Inflammatory macrophage (primary cell): ENCODE results near the gene SORT1.
A peak's percentile ranks its signal among the peaks of the same experiment; 100 is the strongest.
"Not testable (repeated sequence)": the region's sequence is repeated elsewhere in the genome, so short reads cannot be mapped to it uniquely, and the experiment has no call there.

ENCODE experiments used
- DNase-seq, 2 donors: peaks; one replicate each; pipeline ENCODE4 v3.0.0-alpha.2; 2020 to 2022

Gene SORT1

GRCh38 chr1:109338608-109339007, 59.1 kb downstream of the SORT1 start:
- no peak for DNase-seq

DNA sequence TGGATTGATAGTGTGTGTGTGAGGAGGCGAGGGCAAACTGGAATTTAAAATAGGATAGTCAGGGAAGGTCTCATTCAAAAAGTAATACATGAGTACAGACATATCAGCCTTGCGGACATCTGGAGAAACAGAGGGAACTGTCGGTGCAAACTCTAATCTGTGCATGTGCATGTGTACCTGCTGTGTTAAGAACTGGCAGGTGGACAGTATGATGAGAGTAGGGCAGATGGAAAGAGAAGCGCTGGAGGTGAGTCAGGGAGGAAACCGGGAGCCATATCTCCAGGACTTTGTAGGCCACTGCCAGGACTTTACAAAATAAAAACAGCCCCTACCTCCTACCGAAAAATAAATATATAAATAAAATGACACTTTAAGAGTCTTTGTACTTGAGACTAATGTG, 59.6 kb downstream of the SORT1 start:
- DNase-seq: no peak

DNA sequence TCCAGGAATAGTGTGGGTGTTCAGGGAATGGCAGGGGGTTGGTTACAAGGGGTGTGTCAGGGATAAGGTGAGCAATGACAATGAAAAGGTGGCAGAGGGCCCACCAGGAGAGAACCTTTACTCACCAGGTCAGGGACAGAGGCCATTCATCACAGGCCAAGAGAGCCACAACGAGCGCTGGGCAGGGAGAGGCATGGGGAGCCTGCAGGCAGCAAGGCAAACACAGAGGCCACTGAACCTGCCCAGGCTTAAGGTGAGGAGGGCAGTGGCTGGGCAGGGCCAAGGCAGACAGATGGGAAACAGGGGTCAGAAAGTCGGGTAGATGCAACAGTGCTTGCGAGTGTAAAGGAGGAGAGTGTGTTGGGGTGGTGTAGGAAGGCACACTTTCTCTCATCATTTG, 62.6 kb downstream of the SORT1 start:
- no peak for DNase-seq

DNA sequence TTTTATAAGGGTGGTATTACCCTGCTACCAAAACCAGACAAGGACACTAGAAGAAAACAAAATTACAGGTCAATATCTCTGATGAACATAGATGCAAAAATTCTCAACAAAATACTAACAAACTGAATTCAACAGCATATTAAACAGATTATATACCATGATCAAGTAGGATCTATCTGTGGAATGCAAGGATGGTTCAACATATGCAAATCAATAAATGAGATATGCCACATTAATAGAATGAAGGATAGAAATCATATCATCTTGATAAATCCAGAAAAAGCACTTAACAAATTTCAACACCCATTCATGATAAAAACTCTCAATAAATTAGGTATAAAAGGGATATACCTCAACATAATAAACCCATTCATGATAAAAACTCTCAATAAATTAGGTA, 66.6 kb downstream of the SORT1 start:
- no peak for DNase-seq

DNA sequence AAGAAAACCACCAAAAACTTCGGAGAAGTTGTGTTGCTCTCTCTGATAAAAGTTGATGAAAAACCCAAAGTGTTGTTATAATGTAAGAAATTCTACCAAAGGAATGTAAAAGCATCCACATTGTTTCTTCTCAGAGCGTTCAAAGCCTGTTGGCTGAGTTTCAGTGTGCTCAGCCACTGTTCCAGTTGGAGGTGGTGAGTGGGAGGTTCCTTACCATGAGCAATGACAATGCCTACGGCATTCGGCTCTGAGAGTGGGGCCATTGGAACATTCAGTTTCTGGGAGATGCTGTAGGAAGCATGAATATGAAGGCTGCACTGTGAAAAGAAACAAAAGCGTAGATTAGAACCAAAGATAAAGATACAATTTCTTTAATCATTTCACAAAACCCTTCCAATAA, 70.4 kb downstream of the SORT1 start:
- no peak for DNase-seq

GRCh38 chr1:109322974-109323373, 74.7 kb downstream of the SORT1 start:
- no peak for DNase-seq

DNA sequence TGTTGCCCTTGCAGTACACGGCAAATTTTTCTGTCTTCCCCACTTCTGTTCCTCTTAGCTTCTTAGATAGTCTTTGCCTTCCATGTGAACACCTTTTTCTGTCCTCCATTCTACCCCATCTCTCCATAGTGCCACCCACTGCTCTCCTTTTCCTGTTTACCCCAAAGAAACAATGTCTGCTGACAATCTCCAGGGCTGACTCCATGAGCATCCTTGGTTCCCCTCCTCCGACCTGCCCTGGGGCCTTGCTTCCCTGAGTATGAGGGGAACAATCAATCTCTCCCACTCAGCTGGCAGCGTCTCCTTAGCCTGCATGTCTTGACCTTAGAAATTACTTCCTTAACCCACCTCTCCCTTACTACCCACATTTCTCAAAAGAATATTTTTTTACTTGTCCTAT, 78.6 kb downstream of the SORT1 start:
- no peak for DNase-seq

- no peak for DNase-seq
These were observed 81.2 kb downstream of the SORT1 start for GRCh38 chr1:109316506-109316905.

DNA sequence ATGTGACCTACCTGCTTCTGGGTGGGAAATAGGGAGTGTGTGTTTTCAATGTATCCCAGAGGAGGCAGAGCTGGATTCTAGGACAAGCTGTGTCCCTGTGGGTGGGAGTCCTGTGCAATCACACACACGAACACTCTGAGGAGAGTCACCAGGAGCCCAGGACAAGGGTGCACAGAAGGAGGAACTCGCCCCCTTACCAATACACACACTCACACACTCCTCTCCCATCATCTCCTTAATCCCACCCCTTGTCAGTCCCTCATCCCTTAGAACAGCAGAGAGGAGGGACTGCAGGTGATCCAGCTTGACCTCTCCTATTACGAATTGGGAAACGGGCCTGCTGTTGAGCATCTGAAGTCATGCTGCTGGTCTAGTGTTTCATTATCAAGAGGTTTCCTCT, 82.4 kb downstream of the SORT1 start:
- DNase-seq: no peak

DNA sequence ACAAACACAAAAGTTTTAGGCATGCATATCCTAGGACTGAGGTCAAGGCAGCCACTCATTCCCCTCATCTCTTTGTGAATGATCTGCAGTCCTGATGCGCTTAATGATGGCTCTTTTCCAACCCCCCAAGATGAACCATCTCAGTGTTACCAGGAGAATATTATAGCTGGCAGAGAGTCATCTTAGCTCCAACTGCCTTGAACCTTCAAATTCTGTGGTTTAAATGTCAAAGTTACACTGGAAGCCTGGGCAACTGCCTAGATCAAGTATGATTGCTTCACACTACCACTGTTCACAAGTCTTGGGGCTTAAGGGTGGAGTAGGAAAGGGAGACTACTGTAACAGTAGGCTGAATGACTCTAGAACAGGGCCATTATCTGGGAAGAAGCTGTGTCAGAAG, 82.9 kb downstream of the SORT1 start:
- no peak for DNase-seq

GRCh38 chr1:109312978-109313775, 84.5 kb downstream of the SORT1 start:
- peak; percentile 17 to 41 for DNase-seq

DNA sequence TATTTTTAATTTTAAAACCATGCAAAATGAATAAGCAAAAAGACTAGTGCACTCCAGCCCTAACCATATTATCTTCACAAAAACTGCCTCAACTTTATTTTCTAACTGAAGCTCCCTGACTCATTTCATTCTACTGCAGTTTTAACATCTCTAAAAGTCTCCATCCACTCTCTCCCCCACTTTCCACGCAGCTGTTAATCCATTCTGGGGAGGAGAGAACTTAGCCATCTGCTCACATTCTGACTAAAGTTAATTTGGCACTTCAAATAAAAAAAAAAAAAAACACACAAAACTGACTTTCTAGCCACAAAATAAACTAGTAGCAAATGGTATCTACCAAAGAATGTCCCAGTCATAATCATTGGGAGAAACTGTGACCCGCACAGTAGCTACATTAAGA, 85.5 kb downstream of the SORT1 start:
- DNase-seq: no peak

DNA sequence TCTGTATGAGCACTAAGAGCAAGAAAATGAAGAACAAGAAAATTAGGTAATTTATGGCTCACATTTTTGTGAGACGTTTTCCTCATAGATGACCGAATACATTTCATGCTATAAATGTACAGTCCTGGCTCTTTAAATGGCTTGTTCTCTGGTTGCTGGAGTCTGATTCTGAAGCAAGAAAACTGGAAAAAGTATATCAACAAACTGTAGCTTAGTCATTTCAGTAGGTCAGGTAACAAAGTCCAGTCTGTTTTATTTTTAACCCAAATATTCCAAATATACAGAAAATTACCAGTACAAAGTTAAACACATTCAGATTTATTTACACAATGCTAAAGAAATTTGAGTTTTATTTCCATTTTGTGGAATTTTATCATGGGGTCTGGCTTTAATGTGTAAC, 88.4 kb downstream of the SORT1 start:
- DNase-seq: peak; percentile 30 to 50

DNA sequence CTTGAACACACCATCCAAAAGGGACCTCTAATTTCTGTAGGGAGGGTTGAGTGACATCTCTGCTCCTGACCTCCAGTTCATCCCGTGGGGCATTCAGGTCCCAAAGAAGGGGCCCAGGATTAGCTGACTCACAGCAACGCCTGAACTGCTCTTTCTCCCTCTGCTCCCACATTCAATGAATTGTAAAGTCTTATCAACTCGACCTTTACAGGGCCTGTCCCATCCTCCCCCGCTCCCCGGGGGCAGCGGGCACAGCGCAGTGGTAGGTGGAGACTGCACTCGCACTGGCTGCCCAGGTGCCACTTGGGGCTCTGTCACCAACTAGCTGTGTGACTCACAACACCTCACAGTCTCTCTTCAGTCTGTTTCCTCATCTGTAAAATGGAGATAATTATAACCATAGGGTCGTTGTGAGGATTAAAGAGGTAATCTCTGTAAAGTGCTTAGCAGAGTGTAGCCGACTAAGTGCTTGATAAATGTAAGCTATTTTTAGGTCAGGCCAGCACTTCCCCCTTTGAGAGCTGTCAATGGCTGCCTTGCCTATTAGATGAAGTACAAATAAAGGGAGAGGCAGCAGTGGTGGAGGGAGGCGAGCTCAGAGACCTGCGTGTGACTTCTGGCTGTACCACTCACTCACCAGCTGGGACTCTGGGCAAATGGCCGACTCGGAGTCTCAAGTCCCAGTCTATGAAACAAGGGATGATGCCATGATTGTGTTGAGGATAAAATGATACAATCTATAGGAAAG, 90.3 kb downstream of the SORT1 start:
- DNase-seq: peak; percentile 25 to 26

DNA sequence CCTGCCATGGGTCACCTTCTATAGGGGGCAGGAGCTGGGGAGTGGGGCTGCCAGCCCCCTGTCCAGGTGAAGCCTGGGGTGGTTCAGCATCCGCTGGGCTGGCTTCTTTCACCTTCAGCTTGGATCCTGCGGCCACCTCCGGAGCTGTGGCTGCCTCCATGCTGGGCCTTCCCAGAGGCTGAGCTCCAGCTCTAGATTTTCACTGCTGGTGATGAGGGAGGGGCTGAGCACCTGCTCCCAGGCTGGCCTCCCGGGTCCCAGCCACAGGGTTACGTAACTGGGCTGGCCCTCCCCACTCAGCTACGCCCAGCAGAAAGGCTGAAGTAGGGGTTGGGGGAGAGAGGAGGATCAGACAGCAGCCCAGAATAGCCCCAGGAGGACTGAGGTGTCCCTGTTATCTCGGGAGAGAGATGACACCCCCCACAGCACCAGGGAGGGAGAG, 90.9 kb downstream of the SORT1 start, which contains the start of gene MYBPHL:
MYBPHL (minus strand) TSS at position 180 of the 442 bp plus-strand sequence; CDS start at position 160, 20 bp downstream.
- no peak for DNase-seq

GRCh38 chr1:109305991-109306390, 91.7 kb downstream of the SORT1 start:
- not testable (repeated sequence) for DNase-seq

- DNase-seq: no peak
These were observed 93.3 kb downstream of the SORT1 start for GRCh38 chr1:109304226-109304920.

GRCh38 chr1:109301874-109302273, 95.8 kb downstream of the SORT1 start:
- DNase-seq: no peak

DNA sequence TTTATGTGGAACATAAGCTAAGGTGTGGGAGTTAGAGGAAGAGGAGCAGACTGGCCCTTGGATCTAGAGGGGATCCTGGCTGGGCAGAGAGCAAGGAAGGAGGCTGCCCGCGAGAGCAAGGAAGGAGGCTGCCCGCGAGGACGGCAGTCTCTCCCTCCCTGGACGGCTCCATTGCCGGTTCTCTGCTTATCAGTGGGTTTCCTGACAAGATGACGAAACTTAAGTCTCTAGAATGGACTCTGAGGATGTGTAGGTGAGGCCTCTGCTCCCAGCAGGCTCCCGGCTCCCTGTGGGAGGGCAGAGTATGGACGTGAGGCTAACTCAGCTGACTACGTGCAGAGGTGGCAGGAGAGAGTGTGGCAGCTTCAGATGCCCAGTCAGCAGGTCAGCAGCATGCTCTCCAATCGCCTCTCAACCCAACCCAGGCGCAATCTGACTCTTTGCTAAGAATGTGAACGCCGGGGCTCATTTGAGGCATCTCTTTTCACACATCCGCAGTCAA, 97.0 kb downstream of the SORT1 start:
- DNase-seq: no peak

- no peak for DNase-seq
These were observed 98.0 kb downstream of the SORT1 start for GRCh38 chr1:109299558-109300343.

DNA sequence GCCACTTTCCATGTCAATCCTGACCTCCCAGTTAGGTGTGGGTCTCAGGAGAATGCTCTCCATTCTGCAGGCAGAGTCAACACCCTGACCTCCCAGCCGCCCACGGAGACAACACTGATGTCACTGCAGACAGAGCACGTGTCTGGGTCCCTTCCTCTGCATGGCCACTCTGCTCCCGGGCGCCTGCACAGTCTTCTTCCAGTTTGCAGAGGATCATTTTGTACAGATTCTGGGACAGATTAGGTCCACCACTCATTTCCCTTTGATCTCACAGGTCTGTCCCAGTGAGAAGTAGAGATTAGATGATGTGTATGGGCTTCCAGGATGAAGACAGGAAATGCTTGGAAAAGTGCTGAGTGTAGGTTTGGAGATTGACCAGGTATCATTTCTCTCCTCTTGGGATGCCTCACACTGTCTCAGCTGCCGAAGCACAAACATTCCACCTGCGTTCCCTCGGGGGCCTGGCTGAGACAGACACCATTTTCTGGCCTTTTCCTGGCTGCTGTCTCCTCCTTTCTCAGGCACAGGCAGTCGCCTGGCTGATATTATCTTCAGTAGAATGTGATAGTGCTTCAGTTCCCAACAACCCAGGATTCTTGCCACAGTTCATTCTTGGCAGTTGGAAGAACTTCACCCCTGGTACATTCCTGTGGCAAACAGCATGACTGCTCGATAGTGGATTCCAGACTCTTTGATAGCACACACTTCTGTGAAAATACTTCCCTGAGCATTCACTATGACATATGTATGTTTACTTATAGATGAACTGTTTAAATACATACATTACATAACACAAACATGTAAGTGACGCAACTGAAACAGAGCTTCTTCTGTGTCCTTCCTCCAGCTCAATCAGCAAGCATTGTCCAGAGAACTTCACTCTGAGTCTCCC, 98.8 kb downstream of the SORT1 start:
- peak; percentile 57 to 76 for DNase-seq
